Gastrocnemius medialis (tissue), 4 donors: ENCODE data around the gene SETBP1.

Experiments used
- POLR2A ChIP-seq, 2 donors: fragments of 450-650 bp; IDR thresholded peaks; one replicate each; pipeline ENCODE4 v1.6.1; 2017; ENCODE audit warnings: antibody characterized with exemption in 2 of 2, mild to moderate bottlenecking in 2 of 2, moderate library complexity in 2 of 2
- TF ChIP-seq, protein P1 (sequence below), 5 experiments: fragments of 450-650 bp in 3 of 5; fragments of 200-600 bp in 2 of 5; sonication (generic) in 2 of 5; IDR thresholded peaks in 4 of 5; conservative IDR thresholded peaks in 1 of 5; 1 replicate in 4 of 5; 2 replicates in 1 of 5; pipeline ENCODE4 v1.5.1; 2016 to 2019; ENCODE audit warnings: antibody characterized with exemption in 5 of 5, mild to moderate bottlenecking in 3 of 5, moderate library complexity in 3 of 5

DNA sequence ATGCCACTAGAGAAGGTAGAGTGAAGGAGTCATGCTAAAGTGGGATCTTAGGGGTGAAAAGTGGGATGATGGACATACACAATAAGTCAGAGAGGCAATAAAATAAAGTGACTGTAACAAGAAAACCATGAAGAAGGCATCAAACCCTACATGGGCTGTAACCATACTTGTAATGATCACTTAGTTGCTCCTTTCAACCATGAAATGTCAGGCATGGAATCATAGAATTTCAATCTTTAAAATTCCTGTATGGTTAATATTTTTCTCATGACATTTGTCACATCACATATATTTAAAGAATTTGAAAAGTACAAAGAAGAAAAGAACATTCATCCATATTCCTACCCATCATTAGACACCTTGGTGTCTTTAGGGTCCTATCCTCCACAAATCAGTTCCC, 20.9 kb upstream of the SETBP1 start:
- TF ChIP-seq, protein P1, sequence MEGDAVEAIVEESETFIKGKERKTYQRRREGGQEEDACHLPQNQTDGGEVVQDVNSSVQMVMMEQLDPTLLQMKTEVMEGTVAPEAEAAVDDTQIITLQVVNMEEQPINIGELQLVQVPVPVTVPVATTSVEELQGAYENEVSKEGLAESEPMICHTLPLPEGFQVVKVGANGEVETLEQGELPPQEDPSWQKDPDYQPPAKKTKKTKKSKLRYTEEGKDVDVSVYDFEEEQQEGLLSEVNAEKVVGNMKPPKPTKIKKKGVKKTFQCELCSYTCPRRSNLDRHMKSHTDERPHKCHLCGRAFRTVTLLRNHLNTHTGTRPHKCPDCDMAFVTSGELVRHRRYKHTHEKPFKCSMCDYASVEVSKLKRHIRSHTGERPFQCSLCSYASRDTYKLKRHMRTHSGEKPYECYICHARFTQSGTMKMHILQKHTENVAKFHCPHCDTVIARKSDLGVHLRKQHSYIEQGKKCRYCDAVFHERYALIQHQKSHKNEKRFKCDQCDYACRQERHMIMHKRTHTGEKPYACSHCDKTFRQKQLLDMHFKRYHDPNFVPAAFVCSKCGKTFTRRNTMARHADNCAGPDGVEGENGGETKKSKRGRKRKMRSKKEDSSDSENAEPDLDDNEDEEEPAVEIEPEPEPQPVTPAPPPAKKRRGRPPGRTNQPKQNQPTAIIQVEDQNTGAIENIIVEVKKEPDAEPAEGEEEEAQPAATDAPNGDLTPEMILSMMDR (IDR thresholded peaks at IDR 0.05 in 4 of 5, conservative IDR thresholded peaks at IDR 0.05 in 1 of 5), result no peak
- TF ChIP-seq POLR2A (IDR thresholded peaks at IDR 0.05), result no peak
